MM.1S (cell line): ENCODE data around the gene BACH2.

Experiments used
- DNase-seq: peaks from one replicate; pipeline ENCODE4 v3.0.0-alpha.2; 2015
- H2AFZ ChIP-seq: fragments of 300-600 bp; sonication (generic); 2 replicates; pipeline ENCODE4 v1.6.0; 2016; ENCODE audit warnings: antibody characterized with exemption, low read length
- H3F3A ChIP-seq: fragments of 300-600 bp; sonication (generic); 2 replicates; pipeline ENCODE4 v1.6.1; 2016; ENCODE audit warnings: mild to moderate bottlenecking, antibody characterized with exemption, low read length, moderate library complexity, mixed read lengths; ENCODE audit not compliant: insufficient read depth
- H3K27ac ChIP-seq: fragments of 300-600 bp; sonication (generic); 2 replicates; pipeline ENCODE4 v1.5.1; 2016; ENCODE audit warnings: mild to moderate bottlenecking, low read length
- H3K27me3 ChIP-seq: fragments of 300-600 bp; sonication (generic); replicated peaks from 2 replicates; pipeline ENCODE4 v1.6.0; 2016; ENCODE audit warnings: low read length; ENCODE audit not compliant: insufficient read depth
- H3K36me3 ChIP-seq: fragments of 300-600 bp; sonication (generic); replicated peaks from 2 replicates; pipeline ENCODE4 v1.6.1; 2016; ENCODE audit warnings: mild to moderate bottlenecking, low read length, mixed read lengths; ENCODE audit not compliant: insufficient read depth
- H3K4me1 ChIP-seq: fragments of 300-600 bp; sonication (generic); 2 replicates; pipeline ENCODE4 v1.6.1; 2016; ENCODE audit warnings: low read length, mixed read lengths
- H3K4me2 ChIP-seq: fragments of 300-600 bp; sonication (generic); 2 replicates; pipeline ENCODE4 v1.6.0; 2016; ENCODE audit warnings: low read depth, low read length
- H3K4me3 ChIP-seq: fragments of 300-600 bp; sonication (generic); 2 replicates; pipeline ENCODE4 v1.5.1; 2016; ENCODE audit warnings: low read length, mixed read lengths
- H3K79me2 ChIP-seq: fragments of 300-600 bp; sonication (generic); 2 replicates; pipeline ENCODE4 v1.6.1; 2016; ENCODE audit warnings: mixed run types, low read length, mixed read lengths
- H3K9ac ChIP-seq: fragments of 300-600 bp; sonication (generic); 2 replicates; pipeline ENCODE4 v1.6.1; 2016; ENCODE audit warnings: low read length, mixed read lengths
- H3K9me2 ChIP-seq: fragments of 300-600 bp; sonication (generic); replicated peaks from 2 replicates; pipeline ENCODE4 v1.6.1; 2016; ENCODE audit warnings: mild to moderate bottlenecking, low read length, mixed read lengths; ENCODE audit not compliant: insufficient read depth
- H3K9me3 ChIP-seq: fragments of 300-600 bp; sonication (generic); replicated peaks from 2 replicates; pipeline ENCODE4 v1.6.1; 2016; ENCODE audit warnings: mild to moderate bottlenecking, low read length, mixed read lengths; ENCODE audit not compliant: insufficient read depth
- H4K20me1 ChIP-seq: fragments of 300-600 bp; sonication (generic); 2 replicates; pipeline ENCODE4 v1.6.1; 2016; ENCODE audit warnings: mild to moderate bottlenecking, low read length, moderate library complexity, mixed read lengths; ENCODE audit not compliant: insufficient read depth
- EZH2 ChIP-seq: fragments of 300-600 bp; sonication (generic); optimal IDR thresholded peaks from 2 replicates; pipeline ENCODE3; 2017; ENCODE audit warnings: low read depth, mild to moderate bottlenecking, antibody characterized with exemption, low read length, mixed read lengths
- EZH2phosphoT487 ChIP-seq: fragments of 300-600 bp; sonication (generic); IDR thresholded peaks from 2 replicates; pipeline ENCODE4 v1.6.1; 2018; ENCODE audit warnings: antibody characterized with exemption, low read length
- TF ChIP-seq, protein P1 (sequence below): fragments of 300-600 bp; sonication (generic); IDR thresholded peaks from 2 replicates; pipeline ENCODE4 v1.5.1; 2016; ENCODE audit warnings: antibody characterized with exemption, low read length, mixed read lengths

The BACH2 gene

DNA sequence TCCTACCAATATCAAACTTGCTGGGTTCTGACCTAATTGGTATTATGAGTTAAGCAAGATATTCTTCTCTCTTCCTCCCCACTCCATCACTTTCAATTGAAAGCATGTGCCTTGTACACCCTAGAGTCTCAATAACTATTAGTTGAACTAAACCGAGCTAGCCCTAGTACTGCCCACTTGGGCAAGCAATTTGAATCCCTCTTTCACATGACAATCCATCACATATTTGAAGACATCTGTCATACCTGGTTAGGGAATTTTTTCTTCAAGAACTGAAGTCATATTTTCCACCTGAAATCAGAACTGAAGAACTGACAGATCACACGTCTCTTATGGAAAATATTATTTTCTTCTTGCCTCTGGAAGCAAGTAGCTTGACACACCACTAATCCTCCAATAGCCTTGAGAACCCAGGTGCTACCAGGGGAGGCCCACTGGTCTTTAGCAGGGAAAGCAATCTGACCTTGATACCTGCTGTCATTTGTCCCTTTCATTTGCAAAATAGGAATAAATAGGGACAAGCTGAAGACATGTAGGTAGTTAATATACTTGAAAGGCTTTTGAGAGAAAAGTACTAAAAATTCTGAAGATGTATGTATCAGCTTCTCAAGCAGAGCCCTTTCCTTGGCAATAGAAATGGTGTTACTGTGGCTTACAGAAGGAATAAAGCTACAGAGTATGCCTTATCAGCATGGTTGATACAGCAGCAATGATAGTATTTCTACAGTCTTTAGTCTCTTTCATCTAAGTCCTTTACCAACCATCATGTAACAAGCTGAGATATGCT, 331.0 kb downstream of the BACH2 start:
- no peak for TF ChIP-seq EZH2
- no peak for TF ChIP-seq EZH2phosphoT487
- TF ChIP-seq, protein P1, sequence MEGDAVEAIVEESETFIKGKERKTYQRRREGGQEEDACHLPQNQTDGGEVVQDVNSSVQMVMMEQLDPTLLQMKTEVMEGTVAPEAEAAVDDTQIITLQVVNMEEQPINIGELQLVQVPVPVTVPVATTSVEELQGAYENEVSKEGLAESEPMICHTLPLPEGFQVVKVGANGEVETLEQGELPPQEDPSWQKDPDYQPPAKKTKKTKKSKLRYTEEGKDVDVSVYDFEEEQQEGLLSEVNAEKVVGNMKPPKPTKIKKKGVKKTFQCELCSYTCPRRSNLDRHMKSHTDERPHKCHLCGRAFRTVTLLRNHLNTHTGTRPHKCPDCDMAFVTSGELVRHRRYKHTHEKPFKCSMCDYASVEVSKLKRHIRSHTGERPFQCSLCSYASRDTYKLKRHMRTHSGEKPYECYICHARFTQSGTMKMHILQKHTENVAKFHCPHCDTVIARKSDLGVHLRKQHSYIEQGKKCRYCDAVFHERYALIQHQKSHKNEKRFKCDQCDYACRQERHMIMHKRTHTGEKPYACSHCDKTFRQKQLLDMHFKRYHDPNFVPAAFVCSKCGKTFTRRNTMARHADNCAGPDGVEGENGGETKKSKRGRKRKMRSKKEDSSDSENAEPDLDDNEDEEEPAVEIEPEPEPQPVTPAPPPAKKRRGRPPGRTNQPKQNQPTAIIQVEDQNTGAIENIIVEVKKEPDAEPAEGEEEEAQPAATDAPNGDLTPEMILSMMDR: no peak
- H3K27me3 ChIP-seq: no peaks in the 10 kb centered on the region
- no peaks in the 10 kb centered on the region for H3K9me2 ChIP-seq
- H3K4me2 ChIP-seq: no peak overlapping the region
- H3K4me3 ChIP-seq: no peak overlapping the region
- no peaks in the 10 kb centered on the region for H3K9me3 ChIP-seq
- H3K4me1 ChIP-seq: peaks cover 11% of the 10 kb centered on the region; the same call in 1 of the 2 replicates
- H3K27ac ChIP-seq: no peak overlapping the region
- no peaks in the 10 kb centered on the region for H3K36me3 ChIP-seq
- H3F3A ChIP-seq: no peaks in the 10 kb centered on the region
- H3K9ac ChIP-seq: no peak overlapping the region
- no peaks in the 10 kb centered on the region for H3K79me2 ChIP-seq
- no peaks in the 10 kb centered on the region for H4K20me1 ChIP-seq
- no peak overlapping the region for H2AFZ ChIP-seq
- no peak for DNase-seq

DNA sequence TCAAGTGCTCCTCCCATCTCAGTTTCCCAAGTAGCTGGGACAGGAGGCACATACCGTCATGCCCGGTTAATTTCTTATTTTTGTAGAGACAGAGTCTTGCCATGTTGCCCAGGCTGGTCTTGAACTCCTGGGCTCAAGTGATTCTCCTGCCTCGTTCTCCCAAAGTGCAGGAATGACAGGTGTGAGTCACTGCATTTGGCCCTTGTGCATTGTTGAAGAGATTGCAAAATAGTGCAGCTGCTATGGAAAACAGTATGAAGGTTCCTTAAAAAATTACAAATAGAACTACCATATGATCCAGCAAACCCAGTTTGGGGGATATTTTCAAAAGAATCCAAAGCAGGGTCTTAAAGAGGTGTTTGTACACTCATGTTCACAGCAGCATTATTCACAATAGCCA, 333.3 kb downstream of the BACH2 start:
- Histone ChIP-seq H3F3A (no peaks in the 10 kb centered on the region), H3K9me2 (no peaks in the 10 kb centered on the region), H4K20me1 (no peaks in the 10 kb centered on the region), H3K27ac (no peak overlapping the region), H3K4me3 (no peak overlapping the region), H3K9me3 (no peaks in the 10 kb centered on the region), H3K79me2 (no peaks in the 10 kb centered on the region), H3K4me1 (peaks cover 11% of the 10 kb centered on the region; the same call in 1 of the 2 replicates), H3K36me3 (no peaks in the 10 kb centered on the region), H2AFZ (no peak overlapping the region), H3K4me2 (no peak overlapping the region), H3K9ac (no peak overlapping the region), H3K27me3 (no peaks in the 10 kb centered on the region)
- no peak for TF ChIP-seq EZH2
- no peak for DNase-seq

DNA sequence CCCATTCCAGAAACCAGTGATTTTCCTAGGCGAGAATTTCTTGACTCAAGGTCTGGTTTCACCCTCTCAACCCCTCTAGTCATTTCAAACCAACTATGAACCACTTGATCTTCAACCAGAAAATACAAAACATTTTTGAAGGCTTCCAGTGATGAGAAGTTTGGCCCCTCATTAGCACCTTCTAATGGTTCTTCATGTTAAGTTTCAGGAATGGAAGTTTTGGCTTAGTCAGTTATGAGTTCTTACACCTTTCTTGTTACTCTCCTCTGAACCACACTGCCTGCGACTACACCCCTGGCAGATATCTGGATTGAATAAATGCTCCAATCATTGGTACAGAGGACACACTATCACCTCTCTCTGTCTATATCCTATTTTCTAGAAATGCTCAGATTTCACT, 335.2 kb downstream of the BACH2 start:
- no peak overlapping the region for H2AFZ ChIP-seq
- peaks cover 3% of the 10 kb centered on the region; the same call in 1 of the 2 replicates for H3K4me1 ChIP-seq
- no peaks in the 10 kb centered on the region for H3K9me2 ChIP-seq
- no peaks in the 10 kb centered on the region for H3K9me3 ChIP-seq
- no peak for DNase-seq
- H3K9ac ChIP-seq: no peak overlapping the region
- H3F3A ChIP-seq: no peaks in the 10 kb centered on the region
- H3K4me2 ChIP-seq: no peak overlapping the region
- H4K20me1 ChIP-seq: no peaks in the 10 kb centered on the region
- H3K4me3 ChIP-seq: no peak overlapping the region
- no peaks in the 10 kb centered on the region for H3K79me2 ChIP-seq
- no peaks in the 10 kb centered on the region for H3K36me3 ChIP-seq
- TF ChIP-seq, protein P1: no peak
- TF ChIP-seq EZH2: no peak
- no peak for TF ChIP-seq EZH2phosphoT487
- H3K27ac ChIP-seq: no peak overlapping the region
- H3K27me3 ChIP-seq: no peaks in the 10 kb centered on the region

DNA sequence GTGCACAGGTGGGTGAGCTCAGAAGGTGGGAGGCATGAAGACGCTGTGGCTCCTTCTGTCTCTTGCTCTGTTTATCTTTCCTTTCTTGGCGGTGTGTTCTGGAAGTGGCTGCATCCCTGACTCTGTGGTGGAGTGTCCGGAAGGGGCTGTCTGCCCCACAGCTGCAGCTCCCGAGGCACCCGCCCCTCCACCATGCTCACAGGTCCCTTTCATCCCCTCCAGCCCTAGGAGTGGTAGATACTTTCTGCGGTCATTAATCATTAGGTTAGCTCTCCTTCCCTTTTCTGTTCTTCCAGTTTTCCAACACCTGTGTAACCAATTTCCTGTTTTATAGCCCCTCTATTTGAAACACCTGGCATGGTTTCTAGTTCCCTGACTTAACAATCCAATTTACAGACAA, 336.8 kb downstream of the BACH2 start:
- Histone ChIP-seq H4K20me1 (no peaks in the 10 kb centered on the region), H3K79me2 (no peaks in the 10 kb centered on the region), H3K27ac (no peak overlapping the region), H3K9me2 (no peaks in the 10 kb centered on the region), H3K9ac (no peak overlapping the region), H3K27me3 (no peaks in the 10 kb centered on the region), H3K36me3 (no peaks in the 10 kb centered on the region), H3K4me2 (no peak overlapping the region), H3K4me1 (peaks cover 14% of the 10 kb centered on the region), H2AFZ (no peak overlapping the region), H3K9me3 (no peaks in the 10 kb centered on the region), H3F3A (peaks cover 5% of the 10 kb centered on the region), H3K4me3 (no peak overlapping the region)
- DNase-seq: no peak
- TF ChIP-seq EZH2phosphoT487 (no peak), EZH2 (no peak)
- TF ChIP-seq, protein P1: no peak
